GM12878 (cell line): ENCODE measurements around the gene CIDEA.

Experiments
- BCL11A ChIP-seq: IDR thresholded peaks from 2 replicates; pipeline ENCODE4 v1.6.1; 2011; ENCODE audit warnings: low read depth, low read length
- BCLAF1 ChIP-seq: fragments of 450-650 bp; IDR thresholded peaks from 2 replicates; pipeline ENCODE4 v1.6.1; 2017; ENCODE audit warnings: antibody characterized with exemption, mild to moderate bottlenecking, moderate library complexity
- EP300 ChIP-seq, 2 experiments: fragments of 150-350 bp in 1 of 2; IDR thresholded peaks; 2 replicates each; pipeline ENCODE4 v1.6.1; 2011 to 2012; ENCODE audit warnings: low read depth in 2 of 2, low read length in 2 of 2, borderline replicate concordance in 1 of 2, improper control_type of control experiment in 1 of 2, inconsistent platforms in 1 of 2; ENCODE audit not compliant: control insufficient read depth in 1 of 2
- POLR2AphosphoS5 ChIP-seq: IDR thresholded peaks from 2 replicates; pipeline ENCODE4 v1.6.1; 2011; ENCODE audit warnings: mild to moderate bottlenecking, low read length, inconsistent platforms

GRCh38 chr18:12279781-12280531, 25.8 kb downstream of the CIDEA start:
- TF ChIP-seq BCL11A = no peak
- TF ChIP-seq EP300 (IDR thresholded peaks at IDR 0.05; ENCODE audit: borderline replicate concordance in 1 of 2, control insufficient read depth in 1 of 2, low read depth in 2 of 2, low read length in 2 of 2) = no peak
- no peak for TF ChIP-seq POLR2AphosphoS5
- no peak for TF ChIP-seq BCLAF1
